Measurements from ENCODE around the gene PLCL1.
A peak's percentile ranks its signal among the peaks of the same experiment; 100 is the strongest.

PLCL1 gene

DNA sequence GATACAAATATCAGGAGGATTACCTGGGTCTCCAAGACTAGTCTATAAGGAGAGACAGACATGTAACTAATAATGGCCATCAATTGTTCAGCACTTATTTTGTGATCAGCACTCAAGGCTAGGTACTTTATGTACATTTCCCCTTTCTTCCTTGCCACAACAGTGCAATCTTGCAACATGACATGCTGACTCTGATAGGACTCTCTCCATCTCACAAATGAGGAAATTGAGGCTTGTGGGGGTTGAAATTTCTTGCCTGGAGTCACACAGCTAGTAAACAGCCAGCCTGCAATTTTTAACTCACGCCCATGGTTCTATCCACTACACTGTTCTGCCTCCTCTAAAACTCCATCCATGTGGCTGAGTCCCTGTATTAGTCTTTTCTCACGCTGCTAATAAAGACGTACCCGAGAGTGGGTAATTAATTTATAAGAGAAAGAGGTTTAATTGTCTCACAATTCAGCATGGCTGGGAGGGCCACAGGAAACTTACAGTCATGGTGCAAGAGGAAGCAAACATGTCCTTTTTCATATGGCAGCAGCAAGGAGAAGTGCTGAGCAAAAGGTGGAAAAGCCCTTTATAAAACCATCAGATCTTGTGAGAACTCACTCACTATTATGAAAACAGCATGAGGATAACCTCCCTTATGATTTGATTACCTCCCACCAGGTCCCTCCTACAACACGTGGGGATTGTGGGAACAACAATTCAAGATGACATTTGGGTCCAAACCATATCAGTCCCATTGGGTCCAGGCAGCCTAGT lies 302.4 kb downstream of the PLCL1 start:
- DNase-seq (ENCODE audit: low spot score) (no peak), FAIRE-seq (no peak)

GRCh38 chr2:198113316-198113715 lies 308.9 kb downstream of the PLCL1 start:
- DNase-seq (ENCODE audit: low spot score) (no peak), FAIRE-seq (no peak)

DNA sequence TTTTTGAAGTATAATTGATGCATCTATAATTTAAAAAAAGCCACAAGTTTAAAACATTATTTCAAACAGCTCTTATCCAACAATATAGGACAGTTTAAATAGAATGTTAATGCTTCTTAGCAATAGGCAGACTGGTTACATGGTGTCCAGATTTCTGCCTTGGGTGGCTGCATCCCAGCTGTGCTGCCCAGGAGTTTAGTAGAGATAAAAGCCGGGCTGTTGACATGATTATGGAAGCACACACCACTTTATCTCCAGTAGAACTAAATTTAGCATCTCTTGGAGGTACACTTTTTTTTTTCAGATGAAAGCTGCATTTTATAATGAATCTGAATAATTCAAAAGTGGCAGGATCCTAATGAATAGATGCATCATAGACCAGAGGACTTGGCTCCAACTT lies 309.7 kb downstream of the PLCL1 start:
- DNase-seq (ENCODE audit: low spot score) (no peak), FAIRE-seq (no peak)

DNA sequence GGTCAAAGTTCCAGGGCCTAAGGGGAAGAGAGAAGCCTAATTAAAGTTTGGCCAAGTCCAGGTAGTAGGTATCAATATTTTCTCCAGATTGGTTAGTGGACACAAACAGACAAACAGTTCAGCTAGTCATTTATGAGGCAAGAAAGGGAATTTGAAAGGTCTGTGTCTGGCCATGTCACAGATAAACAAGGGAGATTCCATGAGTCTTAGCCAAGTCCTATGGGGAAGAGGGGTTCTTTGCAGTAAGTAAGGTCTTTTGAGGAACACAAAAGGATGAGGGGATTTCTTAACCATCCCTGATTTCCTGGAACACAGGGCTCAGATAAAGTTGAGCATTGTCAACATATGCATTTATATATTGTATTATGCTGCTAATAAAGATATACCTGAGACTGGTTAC lies 310.8 kb downstream of the PLCL1 start:
- no peak for FAIRE-seq
- DNase-seq (ENCODE audit: low spot score), result no peak

- DNase-seq (ENCODE audit: low spot score) (no peak), FAIRE-seq (no peak)
Observed at GRCh38 chr2:198116756-198117155, 312.4 kb downstream of the PLCL1 start.

DNA sequence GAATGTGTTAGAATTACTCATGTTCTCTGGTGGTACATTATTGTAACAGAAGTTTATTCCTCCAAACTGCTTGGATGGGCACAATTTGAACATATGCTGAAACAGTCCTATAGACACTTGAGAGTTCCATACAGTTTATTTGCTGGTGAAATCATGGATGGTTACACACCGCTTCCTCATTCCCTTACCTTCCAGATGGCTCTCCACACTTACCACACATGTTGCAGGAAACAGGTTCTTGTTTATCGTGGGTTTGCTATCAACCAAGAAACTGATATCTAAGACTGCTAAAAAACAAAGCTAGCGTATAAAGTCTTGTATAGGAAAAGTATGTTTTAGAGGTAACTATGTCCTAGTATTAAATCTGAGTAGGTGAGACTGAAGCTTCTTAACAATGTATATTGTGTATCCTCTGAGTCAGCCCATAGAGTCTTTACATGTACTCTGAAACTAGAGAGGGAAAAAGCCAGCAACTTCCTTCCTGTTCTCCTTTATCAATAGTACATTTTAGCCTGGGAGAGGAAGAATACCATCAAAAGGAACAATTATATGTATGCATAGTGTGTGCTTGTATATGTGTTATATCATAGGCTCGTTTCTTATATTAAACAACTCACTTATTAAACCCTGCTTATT lies 313.1 kb downstream of the PLCL1 start:
- DNase-seq (ENCODE audit: low spot score) (no peak), FAIRE-seq (no peak)

- peak; percentile 6 for DNase-seq (ENCODE audit: low spot score)
- FAIRE-seq, result no peak
Observed at GRCh38 chr2:198127627-198128026, 323.2 kb downstream of the PLCL1 start.

DNA sequence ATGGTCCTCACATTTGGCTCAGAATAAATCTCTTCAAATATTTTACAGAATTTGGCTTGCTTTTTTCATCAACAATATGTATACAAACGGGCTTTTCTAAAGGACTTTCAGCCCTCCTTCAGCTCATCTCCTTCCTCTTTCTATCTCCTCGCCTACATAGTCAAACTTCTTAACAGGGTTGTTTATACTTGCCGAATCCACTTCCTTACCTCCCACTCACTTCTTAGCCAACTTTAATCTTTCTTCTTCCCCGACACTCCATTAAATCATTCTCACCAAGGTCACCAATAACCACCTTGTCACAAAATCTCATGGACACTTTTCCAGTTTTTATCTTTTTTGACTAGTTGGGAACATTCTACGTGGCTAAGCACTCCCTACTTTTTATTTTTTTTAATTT lies 325.2 kb downstream of the PLCL1 start:
- DNase-seq (ENCODE audit: low spot score) (no peak), FAIRE-seq (no peak)

DNA sequence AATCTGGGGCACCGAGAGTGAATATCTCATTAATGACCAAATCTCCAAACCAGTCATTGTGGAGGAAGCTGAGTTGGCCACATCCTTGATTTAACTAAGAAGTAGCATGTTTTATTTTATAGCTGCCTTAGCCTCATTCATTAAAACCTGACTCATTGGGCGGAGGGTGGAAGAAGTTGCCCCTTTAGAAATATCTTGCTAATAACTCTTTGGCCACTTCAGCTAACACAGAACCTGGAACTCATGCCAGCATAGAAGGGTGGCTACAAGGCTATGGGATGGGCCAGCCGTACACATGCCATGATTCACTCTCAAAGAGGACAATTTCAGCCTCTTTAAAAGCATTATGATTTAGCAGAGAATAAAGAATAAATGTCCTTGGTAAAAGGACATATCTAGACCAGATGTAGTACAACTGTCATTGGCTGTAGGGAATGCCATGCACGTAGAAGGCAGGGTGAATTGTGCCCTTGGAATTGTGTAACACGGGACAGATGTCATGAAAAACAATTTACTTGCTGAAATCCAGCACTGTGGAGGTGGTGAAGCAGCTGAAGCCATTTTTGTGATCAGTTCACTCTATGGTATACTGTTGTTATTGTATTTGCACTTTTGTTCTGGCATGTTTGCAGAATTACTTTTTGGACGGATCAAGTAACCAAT lies 330.0 kb downstream of the PLCL1 start:
- DNase-seq (ENCODE audit: low spot score), result no peak
- FAIRE-seq, result no peak

GRCh38 chr2:198135481-198135934 lies 331.1 kb downstream of the PLCL1 start:
- DNase-seq (ENCODE audit: low spot score) (no peak), FAIRE-seq (no peak)

GRCh38 chr2:198136142-198136541 lies 331.7 kb downstream of the PLCL1 start:
- FAIRE-seq (no peak), DNase-seq (ENCODE audit: low spot score) (no peak)

- DNase-seq (ENCODE audit: low spot score) (no peak), FAIRE-seq (no peak)
Observed at GRCh38 chr2:198137733-198138132, 333.3 kb downstream of the PLCL1 start.

GRCh38 chr2:198141726-198142125 lies 337.3 kb downstream of the PLCL1 start:
- FAIRE-seq, result no peak

DNA sequence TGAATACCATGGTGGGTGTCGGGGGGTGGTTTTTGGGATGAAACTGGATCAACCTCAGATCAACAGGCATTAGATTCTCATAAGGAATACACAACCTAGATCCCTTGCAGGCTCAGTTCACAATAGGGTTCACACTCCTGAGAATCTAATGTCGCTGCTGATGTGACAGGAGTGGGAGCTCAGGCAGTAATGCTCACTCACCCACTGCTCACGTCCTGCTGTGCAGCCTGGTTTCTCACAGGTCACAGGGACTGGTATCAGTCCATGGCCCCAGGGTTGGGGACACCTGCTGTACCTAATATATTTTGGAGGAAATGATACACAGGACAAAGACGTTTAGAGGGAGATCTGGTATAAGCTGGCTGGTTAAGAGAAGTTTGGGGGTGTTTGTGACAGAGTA lies 338.8 kb downstream of the PLCL1 start:
- DNase-seq (ENCODE audit: low spot score) (no peak), FAIRE-seq (no peak)

More at GRCh38 chr2:198141726-198142125, 337.3 kb downstream of the PLCL1 start:
- DNase-seq (ENCODE audit: low spot score), result no peak

- DNase-seq (ENCODE audit: low spot score) (no peak), FAIRE-seq (no peak)
Observed at GRCh38 chr2:198143793-198144192, 339.4 kb downstream of the PLCL1 start.

DNA sequence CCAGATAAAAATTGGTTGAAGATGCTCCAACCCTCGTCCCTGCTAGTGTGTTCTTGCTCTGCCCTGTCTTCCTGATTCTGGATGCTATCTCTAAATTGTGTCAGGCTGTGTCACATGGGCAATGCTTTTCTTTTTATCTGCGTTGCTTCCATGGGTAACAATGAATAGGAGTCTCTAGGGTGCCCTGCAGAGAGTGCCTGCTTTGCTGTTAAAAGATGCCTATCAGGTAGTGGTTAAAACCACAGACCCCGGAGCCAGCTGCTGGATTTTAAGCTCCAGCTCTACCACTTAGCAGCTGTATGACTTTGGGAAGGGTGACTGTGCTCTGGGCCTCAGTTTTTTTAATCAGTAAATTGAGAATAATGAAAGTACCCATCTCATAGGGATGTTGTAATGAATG lies 340.3 kb downstream of the PLCL1 start:
- FAIRE-seq (no peak), DNase-seq (ENCODE audit: low spot score) (no peak)

DNA sequence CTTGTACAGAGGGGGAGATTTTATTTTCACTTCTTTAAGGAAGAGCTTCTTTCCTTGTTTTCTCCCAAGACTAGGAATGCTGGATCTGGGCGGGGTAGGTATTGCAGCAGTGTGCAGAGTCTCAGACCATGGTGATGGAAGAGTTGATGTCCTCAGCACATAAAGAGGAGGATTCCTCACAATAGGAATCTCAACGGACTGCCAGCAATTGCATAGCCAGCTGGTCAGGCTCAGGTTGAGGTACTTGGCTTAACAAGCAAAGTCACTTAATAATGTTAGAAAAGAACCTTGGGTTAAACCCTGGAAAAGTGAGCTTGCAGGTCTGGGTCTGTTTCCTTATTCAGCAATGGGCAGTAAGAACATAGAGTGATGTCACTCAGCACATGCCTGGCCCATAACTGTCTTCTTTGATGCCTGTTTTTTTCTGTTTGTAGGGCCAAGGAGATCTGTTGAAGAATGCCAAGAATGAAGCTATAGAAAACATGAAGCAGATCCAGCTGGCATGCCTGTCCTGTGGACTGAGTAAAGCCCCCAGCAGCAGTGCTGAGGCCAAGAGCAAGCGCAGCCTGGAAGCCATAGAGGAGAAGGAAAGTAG lies 342.1 kb downstream of the PLCL1 start:
- no peak for FAIRE-seq
- no peak for DNase-seq (ENCODE audit: low spot score)

- no peak for FAIRE-seq
Observed at GRCh38 chr2:198157314-198157713, 352.9 kb downstream of the PLCL1 start.

DNA sequence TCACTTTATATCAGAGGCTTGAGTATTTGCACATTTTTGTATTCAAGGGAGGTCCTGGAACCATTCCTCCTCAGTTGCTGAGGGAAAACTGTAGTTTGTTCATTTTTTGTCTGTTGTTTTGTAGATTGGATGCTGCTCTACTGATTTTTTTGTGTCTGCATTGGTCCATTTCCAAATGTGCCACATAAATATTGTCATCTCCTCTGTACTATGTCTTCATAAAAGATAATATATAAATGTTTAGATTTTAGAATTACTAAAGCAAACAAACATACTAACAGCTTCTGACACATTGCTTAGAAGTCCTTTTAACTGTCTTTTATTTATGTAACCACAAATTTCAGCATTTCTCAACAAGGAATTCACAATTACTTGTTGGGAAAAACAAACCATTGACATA lies 356.8 kb downstream of the PLCL1 start:
- no peak for DNase-seq (ENCODE audit: low spot score)
- no peak for FAIRE-seq

More at GRCh38 chr2:198157314-198157713, 352.9 kb downstream of the PLCL1 start:
- no peak for DNase-seq (ENCODE audit: low spot score)

DNA sequence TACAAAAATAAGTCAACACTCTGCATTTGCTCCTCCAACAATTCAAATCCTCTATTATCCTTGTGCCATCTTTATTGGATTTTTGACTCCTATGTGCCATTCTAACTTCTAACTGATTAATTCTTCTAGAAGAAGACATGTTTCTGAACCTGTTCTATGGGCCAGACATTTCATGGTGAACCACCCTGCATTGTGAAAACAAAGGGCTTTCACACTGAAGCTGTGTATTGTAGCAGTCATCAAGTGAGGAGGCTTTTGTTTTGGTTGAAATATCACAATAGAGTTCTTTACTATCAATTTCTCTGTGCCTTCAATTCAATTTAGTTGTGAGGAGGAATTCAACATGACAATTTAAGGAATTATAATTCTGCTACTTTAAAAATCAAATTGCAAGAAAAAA lies 357.9 kb downstream of the PLCL1 start:
- DNase-seq (ENCODE audit: low spot score), result no peak
- FAIRE-seq, result no peak

DNA sequence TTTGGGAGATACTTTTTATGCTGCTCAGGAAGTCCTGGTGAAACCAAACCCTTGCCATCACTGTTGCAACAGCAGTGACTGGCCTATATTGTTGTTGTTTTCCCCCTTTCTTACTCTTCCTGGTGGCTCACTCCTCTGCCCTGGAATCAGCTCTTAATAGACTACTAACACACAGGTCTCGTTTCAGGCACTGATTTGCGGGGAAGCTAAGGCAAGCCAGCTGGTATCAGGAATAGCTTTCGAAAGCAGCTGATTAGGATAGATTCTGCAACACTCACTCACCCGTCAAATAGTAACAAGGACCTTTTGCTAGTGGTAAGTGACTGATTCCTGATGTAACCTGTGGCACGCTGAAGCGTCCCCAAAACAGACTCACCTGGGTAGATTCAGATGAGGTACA lies 360.4 kb downstream of the PLCL1 start:
- FAIRE-seq, result no peak
- no peak for DNase-seq (ENCODE audit: low spot score)

DNA sequence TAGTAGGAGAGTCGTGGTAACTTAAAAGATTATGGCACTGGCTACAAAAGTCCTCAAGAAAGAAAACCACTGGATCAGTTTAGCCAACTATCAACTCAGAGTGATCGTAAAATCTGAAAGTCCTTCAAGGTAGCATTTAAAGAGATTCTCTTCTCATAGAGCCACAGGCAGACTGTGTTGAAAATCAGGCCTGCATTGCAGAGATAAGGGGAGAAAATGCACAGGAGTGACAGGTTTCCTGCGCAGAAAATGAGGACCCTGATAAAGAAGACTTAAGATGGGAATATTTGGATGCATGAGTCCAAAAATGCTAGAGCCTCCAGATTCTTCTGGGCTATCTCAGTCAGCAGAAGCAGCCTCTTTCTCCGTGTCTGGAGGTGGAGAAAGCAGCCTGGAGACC lies 360.9 kb downstream of the PLCL1 start:
- DNase-seq (ENCODE audit: low spot score), result no peak
- FAIRE-seq, result no peak

Measured in RCC 7860 (cell line).